Esophagus squamous epithelium (tissue), 4 donors: ENCODE measurements around the gene SKOR1.

ENCODE experiments used
- CTCF ChIP-seq, 6 experiments: fragments of 450-650 bp in 4 of 6; fragments of 200-600 bp in 2 of 6; sonication (generic) in 2 of 6; IDR thresholded peaks; one replicate each; pipeline ENCODE4 v1.5.1; 2016 to 2019; ENCODE audit warnings: antibody characterized with exemption in 6 of 6, mild to moderate bottlenecking in 4 of 6, moderate library complexity in 4 of 6
- POLR2A ChIP-seq, 4 donors: fragments of 450-650 bp; IDR thresholded peaks; one replicate each; pipeline ENCODE4 v1.6.1; 2017; ENCODE audit warnings: antibody characterized with exemption in 4 of 4, mild to moderate bottlenecking in 4 of 4, moderate library complexity in 3 of 4

GRCh38 chr15:67841513-67841762 lies 16.1 kb downstream of the SKOR1 start:
- no peak for TF ChIP-seq CTCF (IDR thresholded peaks at IDR 0.05)
- TF ChIP-seq POLR2A (IDR thresholded peaks at IDR 0.05) = no peak
